Ascending aorta (tissue), 2 donors: ENCODE measurements around the gene GGACT. TPM values are rescaled to one million over a fixed set of nuclear protein-coding genes. Genes with fewer than 3 reads are reported as not detected.

Experiments used
- DNase-seq, 2 donors: peaks; one replicate each; pipeline ENCODE4 v3.0.0-alpha.2; 2019; ENCODE audit warnings: low spot score in 2 of 2
- H3K27ac ChIP-seq, 2 donors: fragments of 200-600 bp; sonication (generic); one replicate each; pipeline ENCODE4 v1.5.1; 2016 to 2017; ENCODE audit warnings: mild to moderate bottlenecking in 1 of 2
- H3K27me3 ChIP-seq: fragments of 200-600 bp; sonication (generic); one replicate; pipeline ENCODE4 v1.5.1; 2017
- H3K36me3 ChIP-seq, 2 donors: fragments of 200-600 bp; sonication (generic); one replicate each; pipeline ENCODE4 v1.5.1; 2016
- H3K4me1 ChIP-seq, 2 donors: fragments of 200-600 bp; sonication (generic); one replicate each; pipeline ENCODE4 v1.5.1; 2016 to 2017; ENCODE audit warnings: mild to moderate bottlenecking in 1 of 2
- H3K4me3 ChIP-seq, 2 donors: fragments of 200-600 bp; sonication (generic); one replicate each; pipeline ENCODE4 v1.5.1; 2016 to 2017; ENCODE audit warnings: mild to moderate bottlenecking in 1 of 2
- H3K9me3 ChIP-seq, 2 donors: fragments of 200-600 bp; sonication (generic); one replicate each; pipeline ENCODE4 v1.5.1; 2016
- CTCF ChIP-seq, 3 experiments: fragments of 200-600 bp in 2 of 3; fragments of 450-650 bp in 1 of 3; sonication (generic) in 2 of 3; IDR thresholded peaks; one replicate each; pipeline ENCODE4 v1.5.1; 2016 to 2019; ENCODE audit warnings: antibody characterized with exemption in 3 of 3, mild to moderate bottlenecking in 1 of 3, moderate library complexity in 1 of 3
- intact Hi-C: fragments of 100-400 bp; cut with DNase I; formaldehyde crosslinking; loops from one replicate; pipeline ENCODE4 v1.15.1; 2023
- total RNA-seq: library from RNA; depleted of rRNA; stranded (reverse); fragments of >200 nt; gene quantifications from one replicate; pipeline ENCODE4 v1.1.0, GENCODE V29; 2016

GGACT gene
- total RNA-seq, 1 donor from 2014 or later, result 1.2 TPM

- intact Hi-C loops, result no loop called here
- no peak for TF ChIP-seq CTCF (IDR thresholded peaks at IDR 0.05)
- Histone ChIP-seq H3K4me1 (no peaks in the 10 kb centered on the region), H3K36me3 (no peaks in the 10 kb centered on the region), H3K27me3 (no peaks in the 10 kb centered on the region), H3K9me3 (no peaks in the 10 kb centered on the region), H3K27ac (no peak overlapping the region), H3K4me3 (no peak overlapping the region)
- DNase-seq, result no peak
Observed at GRCh38 chr13:100497389-100497788, 91.2 kb downstream of the GGACT start.

- no peak overlapping the region for H3K27ac ChIP-seq
- H3K4me3 ChIP-seq, result no peak overlapping the region
- intact Hi-C loops, result no loop called here
- H3K9me3 ChIP-seq, result no peaks in the 10 kb centered on the region
- DNase-seq, result no peak
- H3K27me3 ChIP-seq, result no peaks in the 10 kb centered on the region
- H3K4me1 ChIP-seq, result no peaks in the 10 kb centered on the region
- H3K36me3 ChIP-seq, result no peaks in the 10 kb centered on the region
- no peak for TF ChIP-seq CTCF (IDR thresholded peaks at IDR 0.05)
Observed at GRCh38 chr13:100495455-100495854, 93.1 kb downstream of the GGACT start.

GRCh38 chr13:100493418-100493817 is 95.2 kb downstream of the GGACT start:
- Histone ChIP-seq H3K36me3 (no peaks in the 10 kb centered on the region), H3K4me3 (no peak overlapping the region), H3K27me3 (no peaks in the 10 kb centered on the region), H3K4me1 (no peaks in the 10 kb centered on the region), H3K9me3 (no peaks in the 10 kb centered on the region), H3K27ac (no peak overlapping the region)
- TF ChIP-seq CTCF (IDR thresholded peaks at IDR 0.05), result no peak
- intact Hi-C loops, result no loop called here
- no peak for DNase-seq

- no peaks in the 10 kb centered on the region for H3K27me3 ChIP-seq
- no peak for DNase-seq
- H3K4me1 ChIP-seq, result no peaks in the 10 kb centered on the region
- H3K4me3 ChIP-seq, result no peak overlapping the region
- no peaks in the 10 kb centered on the region for H3K9me3 ChIP-seq
- TF ChIP-seq CTCF (IDR thresholded peaks at IDR 0.05), result no peak
- intact Hi-C loops, result no loop called here
- H3K27ac ChIP-seq, result no peak overlapping the region
- no peaks in the 10 kb centered on the region for H3K36me3 ChIP-seq
Observed at GRCh38 chr13:100491164-100491842, 97.3 kb downstream of the GGACT start.

- Histone ChIP-seq H3K27ac (no peak overlapping the region), H3K4me3 (no peak overlapping the region), H3K4me1 (no peaks in the 10 kb centered on the region), H3K9me3 (no peaks in the 10 kb centered on the region), H3K27me3 (no peaks in the 10 kb centered on the region), H3K36me3 (no peaks in the 10 kb centered on the region)
- DNase-seq, result no peak
- intact Hi-C loops, result no loop called here
- TF ChIP-seq CTCF (IDR thresholded peaks at IDR 0.05), result no peak
Observed at GRCh38 chr13:100490692-100491091, 97.9 kb downstream of the GGACT start.

DNA sequence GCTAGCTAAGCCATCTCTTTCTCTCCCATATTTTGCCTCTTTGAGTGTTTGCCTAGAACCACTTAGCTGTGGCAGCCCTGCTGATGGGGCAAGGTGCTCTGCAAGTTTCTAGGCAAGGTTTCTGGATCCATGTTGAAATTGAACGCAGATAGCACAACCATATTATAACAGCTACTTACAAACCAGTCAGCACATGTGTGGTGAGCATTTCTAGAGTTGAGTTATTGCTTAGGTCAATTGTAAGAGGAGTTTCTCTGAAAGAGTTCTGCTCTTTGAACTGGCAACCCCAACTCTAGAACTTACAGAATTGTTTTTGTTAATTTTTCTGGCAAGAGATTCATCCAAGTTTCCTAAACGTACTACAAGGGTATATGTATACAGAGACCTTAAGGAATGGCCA is 103.3 kb downstream of the GGACT start:
- no peak for TF ChIP-seq CTCF (IDR thresholded peaks at IDR 0.05)
- Histone ChIP-seq H3K36me3 (no peaks in the 10 kb centered on the region), H3K27ac (no peak overlapping the region), H3K27me3 (no peaks in the 10 kb centered on the region), H3K4me1 (no peaks in the 10 kb centered on the region), H3K9me3 (no peaks in the 10 kb centered on the region), H3K4me3 (no peak overlapping the region)
- intact Hi-C loops, result no loop called here
- no peak for DNase-seq
